Activated naive CD8-positive, alpha-beta T cell treated with anti-CD3 and anti-CD28 coated beads, Interleukin-2, amount 10 ng/mL, durations not matched to agents 7 days and 5 days (primary cell): ENCODE measurements around the gene SBK3. TPM values are rescaled to one million over a fixed set of nuclear protein-coding genes. Genes with fewer than 3 reads are reported as not detected.
A peak's percentile ranks its signal among the peaks of the same experiment; 100 is the strongest.
"Not testable (repeated sequence)": the region's sequence is repeated elsewhere in the genome, so short reads cannot be mapped to it uniquely, and the experiment has no call there.

Experiments
- ATAC-seq: fragments of 150-1000 bp; cut with Tn5 transposase; one replicate; pipeline ENCODE4 v1.10.0; 2021; ENCODE audit warnings: low read depth, moderate library complexity
- POLR2A ChIA-PET: fragments of 350-600 bp; sonication (Branson Sonifier 250); formaldehyde crosslinking; loops from one replicate; lab custom pipeline; 2021; ENCODE audit warnings: antibody characterized with exemption; lab: Charles Lee
- DNase-seq: peaks from one replicate; pipeline ENCODE4 v3.0.0; 2021
- H3K27ac Mint-ChIP-seq: one replicate; pipeline ENCODE4 v1.8.0; 2022; ENCODE audit warnings: mild to moderate bottlenecking, mixed read lengths
- H3K27me3 Mint-ChIP-seq: one replicate; pipeline ENCODE4 v1.8.0; 2022; ENCODE audit warnings: mild to moderate bottlenecking, moderate library complexity, mixed read lengths
- H3K36me3 Mint-ChIP-seq: one replicate; pipeline ENCODE4 v1.8.0; 2021; ENCODE audit warnings: mild to moderate bottlenecking, mixed read lengths
- H3K4me1 Mint-ChIP-seq: one replicate; pipeline ENCODE4 v1.8.0; 2021; ENCODE audit warnings: mixed read lengths
- H3K4me3 Mint-ChIP-seq: one replicate; pipeline ENCODE4 v1.8.0; 2022; ENCODE audit warnings: mild to moderate bottlenecking, moderate library complexity, mixed read lengths
- H3K9me3 Mint-ChIP-seq: one replicate; pipeline ENCODE4 v1.8.0; 2021; ENCODE audit warnings: mixed read lengths
- total RNA-seq, 2 experiments: library from RNA; stranded (reverse); gene quantifications; one replicate each; pipeline ENCODE4 v1.2.3, GENCODE V29; 2021

The SBK3 gene
- total RNA-seq, 2 experiments from 2014 or later, result not detected

- peaks cover 14% of the 10 kb centered on the region for H3K27me3 Mint-ChIP-seq
- peak overlapping the region; percentile 90 for H3K4me3 Mint-ChIP-seq
- peaks cover 20% of the 10 kb centered on the region for H3K4me1 Mint-ChIP-seq
- no peak for ATAC-seq
- DNase-seq, result no peak
- POLR2A ChIA-PET, result no interaction called here
- peaks cover 15% of the 10 kb centered on the region for H3K36me3 Mint-ChIP-seq
- no peaks in the 10 kb centered on the region for H3K9me3 Mint-ChIP-seq
- H3K27ac Mint-ChIP-seq, result peak overlapping the region; percentile 51
These were observed 35.9 kb upstream of the SBK3 start for GRCh38 chr19:55581145-55581822.

GRCh38 chr19:55580628-55581144 is 35.3 kb upstream of the SBK3 start, which contains the start of gene ZNF579:
Gene ZNF579, minus strand, starts transcription at chr19:55580848. Its CDS starts 1,209 bp downstream, at chr19:55579639.
- Mint-ChIP-seq H3K9me3 (no peaks in the 10 kb centered on the region), H3K27ac (peak within 1 kb of the TSS; percentile 84), H3K36me3 (peaks cover 15% of the 10 kb centered on the region), H3K4me1 (peaks cover 20% of the 10 kb centered on the region), H3K27me3 (peaks cover 11% of the 10 kb centered on the region), H3K4me3 (peak within 1 kb of the TSS; percentile 90)
- ATAC-seq (peak; percentile 61), DNase-seq (peak; percentile 80)
- POLR2A ChIA-PET, result interaction anchor here (0.8 kb wide), 1 partner anchor 18 kb away, joined by 3 read pairs; the partner anchor contains the start of gene FIZ1

- no peaks in the 10 kb centered on the region for H3K9me3 Mint-ChIP-seq
- H3K36me3 Mint-ChIP-seq, result peaks cover 15% of the 10 kb centered on the region
- peaks cover 16% of the 10 kb centered on the region for H3K4me1 Mint-ChIP-seq
- H3K4me3 Mint-ChIP-seq, result peak overlapping the region; percentile 90
- POLR2A ChIA-PET, result interaction anchor here (0.8 kb wide), 1 partner anchor 19 kb away, joined by 3 read pairs; the partner anchor contains the start of gene FIZ1
- peak overlapping the region; percentile 84 for H3K27ac Mint-ChIP-seq
- ATAC-seq (peak; percentile 41), DNase-seq (no peak)
- H3K27me3 Mint-ChIP-seq, result peaks cover 4% of the 10 kb centered on the region
These were observed 34.7 kb upstream of the SBK3 start for GRCh38 chr19:55579766-55580621.

GRCh38 chr19:55578761-55579747 is 33.7 kb upstream of the SBK3 start:
- no peak for DNase-seq
- POLR2A ChIA-PET, result no interaction called here
- no peaks in the 10 kb centered on the region for H3K9me3 Mint-ChIP-seq
- H3K27ac Mint-ChIP-seq, result peak overlapping the region; percentile 84
- peaks cover 15% of the 10 kb centered on the region for H3K36me3 Mint-ChIP-seq
- no peak for ATAC-seq
- peaks cover under 1% of the 10 kb centered on the region for H3K27me3 Mint-ChIP-seq
- peaks cover 16% of the 10 kb centered on the region for H3K4me1 Mint-ChIP-seq
- peak overlapping the region; percentile 90 for H3K4me3 Mint-ChIP-seq

GRCh38 chr19:55578031-55578760 is 32.9 kb upstream of the SBK3 start:
- ATAC-seq, result no peak
- H3K27ac Mint-ChIP-seq, result no peak overlapping the region
- DNase-seq, result no peak
- POLR2A ChIA-PET, result no interaction called here
- no peak overlapping the region for H3K4me3 Mint-ChIP-seq
- H3K4me1 Mint-ChIP-seq, result peaks cover 16% of the 10 kb centered on the region
- no peaks in the 10 kb centered on the region for H3K27me3 Mint-ChIP-seq
- no peaks in the 10 kb centered on the region for H3K9me3 Mint-ChIP-seq
- peaks cover 15% of the 10 kb centered on the region for H3K36me3 Mint-ChIP-seq

GRCh38 chr19:55576746-55577145 is 31.4 kb upstream of the SBK3 start:
- H3K27me3 Mint-ChIP-seq, result no peaks in the 10 kb centered on the region
- H3K9me3 Mint-ChIP-seq, result no peaks in the 10 kb centered on the region
- H3K27ac Mint-ChIP-seq, result no peak overlapping the region
- H3K36me3 Mint-ChIP-seq, result peaks cover 15% of the 10 kb centered on the region
- POLR2A ChIA-PET, result no interaction called here
- DNase-seq (no peak), ATAC-seq (no peak)
- H3K4me1 Mint-ChIP-seq, result peaks cover 16% of the 10 kb centered on the region
- no peak overlapping the region for H3K4me3 Mint-ChIP-seq

- POLR2A ChIA-PET, H3K9me3 Mint-ChIP-seq, H3K4me3 Mint-ChIP-seq, DNase-seq, H3K4me1 Mint-ChIP-seq, H3K27ac Mint-ChIP-seq, H3K27me3 Mint-ChIP-seq, ATAC-seq: not testable (repeated sequence)
- H3K36me3 Mint-ChIP-seq, result peaks cover 11% of the 10 kb centered on the region
These were observed 28.6 kb upstream of the SBK3 start for GRCh38 chr19:55573929-55574328.

- DNase-seq, ATAC-seq, H3K27me3 Mint-ChIP-seq, H3K27ac Mint-ChIP-seq, H3K4me3 Mint-ChIP-seq, POLR2A ChIA-PET, H3K4me1 Mint-ChIP-seq, H3K9me3 Mint-ChIP-seq, H3K36me3 Mint-ChIP-seq: not testable (repeated sequence)
These were observed 24.1 kb upstream of the SBK3 start for GRCh38 chr19:55569477-55569876.

- ATAC-seq (no peak), DNase-seq (no peak)
- H3K4me1 Mint-ChIP-seq, result no peaks in the 10 kb centered on the region
- H3K27me3 Mint-ChIP-seq, result peaks cover 5% of the 10 kb centered on the region
- H3K4me3 Mint-ChIP-seq, result no peak overlapping the region
- no peaks in the 10 kb centered on the region for H3K36me3 Mint-ChIP-seq
- H3K9me3 Mint-ChIP-seq, result no peaks in the 10 kb centered on the region
- no peak overlapping the region for H3K27ac Mint-ChIP-seq
- POLR2A ChIA-PET, result no interaction called here
These were observed 22.5 kb upstream of the SBK3 start for GRCh38 chr19:55567708-55568328.

- no peak for ATAC-seq
- DNase-seq, result no peak
- Mint-ChIP-seq H3K27ac (no peak overlapping the region), H3K4me1 (no peaks in the 10 kb centered on the region), H3K36me3 (no peaks in the 10 kb centered on the region), H3K4me3 (no peak overlapping the region), H3K27me3 (peaks cover 5% of the 10 kb centered on the region), H3K9me3 (no peaks in the 10 kb centered on the region)
- POLR2A ChIA-PET, result no interaction called here
These were observed 21.5 kb upstream of the SBK3 start for GRCh38 chr19:55566823-55567222.

GRCh38 chr19:55563261-55563690 is 17.9 kb upstream of the SBK3 start:
- no peaks in the 10 kb centered on the region for H3K36me3 Mint-ChIP-seq
- no peak for ATAC-seq
- POLR2A ChIA-PET, result no interaction called here

GRCh38 chr19:55559684-55560083 is 14.3 kb upstream of the SBK3 start:
- Mint-ChIP-seq H3K27ac (no peak overlapping the region), H3K4me1 (peaks cover 1% of the 10 kb centered on the region), H3K36me3 (no peaks in the 10 kb centered on the region), H3K27me3 (peaks cover 2% of the 10 kb centered on the region), H3K9me3 (peaks cover 3% of the 10 kb centered on the region), H3K4me3 (no peak overlapping the region)
- ATAC-seq, result no peak
- no peak for DNase-seq
- POLR2A ChIA-PET, result no interaction called here

More at GRCh38 chr19:55563261-55563690, 17.9 kb upstream of the SBK3 start:
- H3K4me1 Mint-ChIP-seq, result no peaks in the 10 kb centered on the region
- peaks cover 5% of the 10 kb centered on the region for H3K27me3 Mint-ChIP-seq
- H3K9me3 Mint-ChIP-seq, result peaks cover 3% of the 10 kb centered on the region
- H3K4me3 Mint-ChIP-seq, result no peak overlapping the region
- no peak overlapping the region for H3K27ac Mint-ChIP-seq
- no peak for DNase-seq
